Erythroblast (primary cell): Measurements from ENCODE around the gene SYN1.

Experiments
- GATA1 ChIP-seq: IDR thresholded peaks from 2 replicates; pipeline ENCODE4 v1.6.1; 2011; ENCODE audit warnings: low read depth, mild to moderate bottlenecking, control low read depth, low read length, moderate library complexity
- POLR2A ChIP-seq: IDR thresholded peaks from 2 replicates; pipeline ENCODE4 v1.6.1; 2011; ENCODE audit warnings: mild to moderate bottlenecking, low read length

DNA sequence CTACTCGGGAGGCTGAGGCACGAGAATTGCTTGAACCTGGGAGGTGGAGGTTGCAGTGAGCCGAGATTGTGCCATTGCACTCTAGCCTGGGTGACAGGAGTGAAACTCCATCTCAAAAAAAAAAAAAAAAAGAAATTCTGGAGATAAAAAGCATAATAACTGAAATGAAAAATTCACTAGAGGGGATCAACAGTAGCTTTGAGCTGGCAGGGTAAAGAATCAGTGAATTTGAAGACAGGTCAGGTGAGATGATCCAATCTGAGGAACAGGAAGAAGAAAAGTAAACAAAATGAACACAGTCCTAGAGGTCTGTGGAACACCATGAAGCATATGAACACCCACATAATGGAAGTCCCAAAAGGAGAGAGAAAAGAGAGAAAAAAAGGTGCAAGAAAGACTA, 22.4 kb downstream of the SYN1 start:
- TF ChIP-seq POLR2A: no peak
- no peak for TF ChIP-seq GATA1
